Pons (tissue), 1 donor: ENCODE measurements around the gene SGSM2.
"Not testable (repeated sequence)": the region's sequence is repeated elsewhere in the genome, so short reads cannot be mapped to it uniquely, and the experiment has no call there.

Experiments
- DNase-seq: peaks from one replicate; pipeline ENCODE4 v3.0.0-alpha.2; 2016; ENCODE audit warnings: low spot score

SGSM2 gene, protein sequence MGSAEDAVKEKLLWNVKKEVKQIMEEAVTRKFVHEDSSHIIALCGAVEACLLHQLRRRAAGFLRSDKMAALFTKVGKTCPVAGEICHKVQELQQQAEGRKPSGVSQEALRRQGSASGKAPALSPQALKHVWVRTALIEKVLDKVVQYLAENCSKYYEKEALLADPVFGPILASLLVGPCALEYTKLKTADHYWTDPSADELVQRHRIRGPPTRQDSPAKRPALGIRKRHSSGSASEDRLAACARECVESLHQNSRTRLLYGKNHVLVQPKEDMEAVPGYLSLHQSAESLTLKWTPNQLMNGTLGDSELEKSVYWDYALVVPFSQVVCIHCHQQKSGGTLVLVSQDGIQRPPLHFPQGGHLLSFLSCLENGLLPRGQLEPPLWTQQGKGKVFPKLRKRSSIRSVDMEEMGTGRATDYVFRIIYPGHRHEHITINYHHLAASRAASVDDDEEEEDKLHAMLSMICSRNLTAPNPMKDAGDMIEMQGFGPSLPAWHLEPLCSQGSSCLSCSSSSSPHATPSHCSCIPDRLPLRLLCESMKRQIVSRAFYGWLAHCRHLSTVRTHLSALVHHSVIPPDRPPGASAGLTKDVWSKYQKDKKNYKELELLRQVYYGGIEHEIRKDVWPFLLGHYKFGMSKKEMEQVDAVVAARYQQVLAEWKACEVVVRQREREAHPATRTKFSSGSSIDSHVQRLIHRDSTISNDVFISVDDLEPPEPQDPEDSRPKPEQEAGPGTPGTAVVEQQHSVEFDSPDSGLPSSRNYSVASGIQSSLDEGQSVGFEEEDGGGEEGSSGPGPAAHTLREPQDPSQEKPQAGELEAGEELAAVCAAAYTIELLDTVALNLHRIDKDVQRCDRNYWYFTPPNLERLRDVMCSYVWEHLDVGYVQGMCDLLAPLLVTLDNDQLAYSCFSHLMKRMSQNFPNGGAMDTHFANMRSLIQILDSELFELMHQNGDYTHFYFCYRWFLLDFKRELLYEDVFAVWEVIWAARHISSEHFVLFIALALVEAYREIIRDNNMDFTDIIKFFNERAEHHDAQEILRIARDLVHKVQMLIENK

DNA sequence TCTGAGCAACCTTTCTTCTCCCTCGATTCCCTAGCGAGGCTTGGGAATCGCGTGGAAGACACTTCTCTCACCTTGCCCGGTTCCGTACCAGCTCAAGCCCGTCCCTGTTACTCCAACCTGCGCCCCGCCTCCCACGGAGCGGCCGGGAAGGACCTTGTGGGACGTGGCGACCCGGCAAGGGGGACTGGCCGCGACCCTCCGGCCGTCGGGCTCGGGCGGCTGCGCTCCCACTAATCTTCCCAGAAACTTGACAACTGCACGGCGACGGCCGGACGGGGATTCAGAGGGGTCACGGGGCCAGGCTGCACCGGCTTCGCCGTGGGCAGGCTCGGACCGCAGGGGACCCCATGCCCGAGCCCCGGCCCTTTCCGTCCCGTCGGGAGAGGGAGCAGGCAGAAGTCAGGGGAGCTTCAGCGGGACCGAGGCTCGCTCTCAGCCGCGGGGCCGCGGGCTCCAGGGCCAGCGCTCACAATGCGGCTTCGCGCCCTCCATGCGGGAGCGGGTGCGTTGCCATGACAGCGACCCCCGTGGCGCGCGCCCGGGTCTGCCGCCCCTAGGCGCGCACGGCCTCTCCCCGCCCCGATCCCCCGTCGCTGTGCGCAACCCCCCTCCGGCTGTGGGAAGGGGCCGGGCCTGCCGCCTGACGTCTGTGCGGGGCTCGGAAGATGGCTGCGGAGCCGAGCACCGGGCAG is at the start of gene SGSM2:
TSS of gene SGSM2 (plus strand) at position 650 of the 692 bp plus-strand sequence. CDS start 188 bp downstream, outside the sequence.
- no peak for DNase-seq

DNA sequence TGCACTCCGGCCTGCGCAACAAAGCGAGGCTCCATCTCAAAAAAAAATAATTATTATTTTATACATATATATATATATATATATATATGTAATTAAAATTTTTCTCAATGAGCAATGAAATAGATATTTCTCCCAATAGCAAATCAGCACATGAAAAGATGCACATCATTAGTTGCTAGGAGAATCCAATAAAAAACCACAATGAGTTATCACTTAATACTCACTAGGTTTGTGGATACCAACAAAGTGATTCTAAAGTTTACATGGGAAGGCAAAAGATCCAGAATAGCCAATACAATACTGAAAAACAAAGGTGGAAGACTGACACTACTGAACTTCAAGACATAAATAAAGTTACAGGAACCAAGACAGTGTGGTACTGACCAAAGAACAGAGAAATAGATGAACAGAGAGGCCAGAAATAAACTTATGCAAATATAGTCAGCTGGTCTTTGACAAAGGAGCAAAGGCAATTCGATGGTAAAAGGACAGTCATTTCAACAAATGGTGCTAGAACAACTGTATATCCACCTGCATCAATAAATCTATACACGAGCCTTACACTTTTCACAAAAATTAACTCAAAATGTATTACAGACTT is 47.3 kb upstream of the SGSM2 start:
- DNase-seq, result no peak

DNA sequence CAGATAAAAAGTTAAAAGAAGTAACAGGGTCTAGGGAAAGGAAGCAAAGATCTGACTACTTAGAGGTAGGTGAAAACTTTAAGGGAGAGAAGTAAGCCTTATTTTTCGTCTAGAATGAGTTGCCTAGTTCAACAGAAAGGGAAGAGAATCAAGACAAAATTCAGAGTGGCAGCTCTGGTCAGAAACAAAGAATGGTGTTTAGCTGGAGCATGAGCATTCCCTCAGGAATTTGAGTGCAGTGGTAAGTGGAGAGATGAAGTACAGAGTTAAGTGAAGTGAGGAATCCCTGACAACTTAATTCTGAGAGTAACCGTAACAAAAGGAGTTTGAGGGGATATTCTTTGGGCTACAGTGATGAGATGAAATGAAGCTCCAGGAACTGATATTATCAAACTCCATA is 45.2 kb upstream of the SGSM2 start:
- no peak for DNase-seq

DNA sequence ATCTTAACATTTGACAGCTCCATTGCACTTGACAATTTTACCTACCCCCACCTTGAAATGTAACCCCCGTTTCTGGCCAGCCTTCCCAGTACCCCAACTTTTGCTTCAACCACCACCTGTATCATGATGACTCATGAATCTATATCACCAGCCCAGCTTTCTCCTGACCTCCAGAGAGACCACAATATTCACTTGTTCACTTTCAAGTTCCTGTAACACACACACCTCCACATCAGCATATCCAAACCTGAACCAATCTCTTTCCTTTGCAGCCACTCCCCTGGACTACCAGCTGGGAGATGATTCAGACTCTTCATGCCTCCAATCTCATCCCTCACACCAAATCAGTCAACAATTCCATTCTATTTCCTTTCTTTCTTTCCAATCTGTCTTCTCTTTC is 41.7 kb upstream of the SGSM2 start:
- DNase-seq, result no peak

DNA sequence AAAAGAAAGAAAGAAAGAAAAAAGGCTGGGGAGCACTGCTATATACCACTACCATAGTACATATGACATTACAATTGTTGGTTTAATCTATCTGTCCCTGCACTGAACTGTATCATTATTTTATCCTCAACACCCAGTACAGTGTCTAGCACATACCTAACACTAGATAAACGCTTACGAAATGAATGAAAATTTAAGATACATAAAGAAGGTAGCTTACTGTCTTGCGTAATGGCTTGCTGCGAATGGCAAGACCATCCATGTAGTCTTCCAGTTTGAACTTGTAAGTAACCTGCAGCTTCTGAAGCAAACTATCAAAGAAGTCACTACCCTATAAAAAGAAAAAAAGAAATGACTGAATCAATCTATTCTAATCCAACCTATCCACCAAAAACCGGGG is 40.3 kb upstream of the SGSM2 start:
- no peak for DNase-seq

DNA sequence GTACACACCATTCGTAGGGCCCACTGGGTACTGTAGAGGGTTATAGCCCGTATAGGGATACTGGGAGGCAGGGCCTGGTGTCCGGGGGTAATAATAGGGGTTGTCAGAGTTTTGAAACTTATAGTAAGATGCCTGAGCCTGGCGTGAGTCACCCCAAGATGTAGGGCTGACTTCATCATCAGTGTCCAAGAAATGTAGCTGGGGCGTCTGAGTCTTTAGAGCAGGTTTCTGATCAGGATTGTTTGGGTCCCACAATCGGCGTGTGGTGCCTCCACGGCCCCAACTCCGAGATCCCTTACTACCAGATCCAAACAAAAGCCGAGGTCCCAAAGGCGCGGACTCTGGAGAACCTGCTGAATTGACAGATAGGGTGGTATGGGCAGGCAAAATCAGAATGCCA is 38.2 kb upstream of the SGSM2 start:
- DNase-seq, result no peak

DNA sequence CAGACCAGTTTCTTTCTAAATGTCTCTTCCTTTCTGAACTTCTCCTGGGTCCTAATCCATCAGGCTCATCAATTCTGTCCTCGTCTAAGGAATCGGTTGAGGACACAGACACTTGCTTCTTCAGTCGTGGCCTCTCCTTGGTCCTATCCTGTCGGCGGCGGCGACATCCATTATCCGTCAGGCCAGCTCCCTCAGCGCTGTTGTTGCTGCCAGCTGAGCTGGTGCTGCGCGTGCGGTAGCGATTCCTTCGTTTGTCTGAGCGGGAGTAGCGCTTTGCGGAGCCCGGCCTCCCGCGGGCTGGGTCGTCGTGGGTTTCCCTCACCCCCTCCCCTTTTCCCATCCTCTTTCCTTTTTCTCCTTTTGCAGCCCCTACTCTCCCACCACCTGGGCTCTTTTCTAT is 37.5 kb upstream of the SGSM2 start:
- DNase-seq, result no peak

DNA sequence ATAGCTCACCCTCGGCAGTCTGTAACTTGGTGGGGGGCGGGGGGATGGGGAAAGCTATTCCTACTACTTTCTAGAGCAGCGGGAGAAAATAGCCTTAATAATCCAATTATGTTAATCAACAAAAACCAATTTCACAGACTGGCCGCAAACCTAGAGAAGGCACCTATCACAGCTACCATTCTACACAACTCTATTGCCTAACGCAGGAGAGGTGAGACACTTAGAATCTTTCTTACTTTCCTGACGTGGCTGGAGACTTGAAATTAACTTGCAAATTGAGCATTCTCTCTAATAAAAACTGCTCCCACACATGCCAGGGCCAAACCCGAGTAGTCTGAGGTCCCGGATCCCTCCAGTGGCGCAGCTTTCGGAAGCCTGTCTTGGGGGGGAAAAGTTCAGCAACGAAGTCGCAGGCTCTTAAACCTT is 34.5 kb upstream of the SGSM2 start:
- DNase-seq, result no peak

DNA sequence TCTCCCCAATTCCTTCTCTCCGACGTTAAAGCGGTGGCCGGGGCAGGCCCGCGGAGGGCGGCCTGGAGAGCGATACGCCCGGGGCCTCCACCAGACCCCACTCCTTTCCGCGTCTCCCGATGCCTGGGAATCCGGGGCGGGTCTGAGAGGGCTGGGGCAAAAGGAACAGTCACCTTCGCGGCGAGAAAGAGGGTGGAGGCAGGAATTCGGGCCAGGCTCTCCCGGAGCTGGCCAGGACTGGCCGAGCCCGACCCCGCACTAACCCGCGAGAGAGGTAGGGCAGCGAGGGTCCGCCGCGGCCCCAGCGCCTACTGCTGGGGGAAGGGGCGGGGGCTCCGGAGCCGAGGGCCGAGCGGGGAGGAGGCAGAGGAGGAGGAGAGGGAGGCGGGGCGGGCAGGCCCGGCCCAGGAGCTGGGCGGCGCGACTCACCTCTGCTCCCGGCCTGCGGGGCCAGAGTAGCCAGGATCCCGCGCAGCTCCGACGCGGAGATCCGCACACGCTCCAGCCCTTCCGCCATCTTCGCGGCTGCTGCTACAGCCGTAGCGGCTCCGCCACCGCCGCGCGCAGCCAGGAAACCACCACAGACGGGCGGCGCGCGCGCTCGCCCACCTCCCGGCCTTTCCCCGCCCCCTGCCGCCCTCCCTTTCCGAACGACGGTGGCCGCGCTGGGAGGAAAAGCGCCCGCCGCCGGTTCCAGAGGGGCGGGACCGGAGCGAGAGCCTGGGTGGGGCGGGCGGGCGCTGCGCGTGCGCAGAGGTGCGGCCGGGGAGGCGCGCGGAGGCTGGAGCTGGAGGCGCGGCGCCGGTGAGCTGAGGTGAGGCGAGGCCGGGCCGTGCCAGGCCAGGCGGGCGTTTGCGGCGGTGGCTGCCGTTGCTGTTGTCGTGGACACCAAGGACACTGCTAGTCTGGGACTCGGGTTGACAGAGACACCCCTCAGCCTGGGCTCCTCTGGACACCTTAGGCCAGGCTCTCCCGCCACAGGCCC is 33.8 kb upstream of the SGSM2 start, which contains the start of the genes SMG6 and SRR:
TSS of gene SMG6 (minus strand) at position 582 of the 985 bp plus-strand sequence. CDS start at position 517, 65 bp downstream.
TSS of gene SRR (plus strand) at position 747 of the 985 bp plus-strand sequence. CDS start 11,611 bp downstream, outside the sequence.
- peak; percentile 80 for DNase-seq

DNA sequence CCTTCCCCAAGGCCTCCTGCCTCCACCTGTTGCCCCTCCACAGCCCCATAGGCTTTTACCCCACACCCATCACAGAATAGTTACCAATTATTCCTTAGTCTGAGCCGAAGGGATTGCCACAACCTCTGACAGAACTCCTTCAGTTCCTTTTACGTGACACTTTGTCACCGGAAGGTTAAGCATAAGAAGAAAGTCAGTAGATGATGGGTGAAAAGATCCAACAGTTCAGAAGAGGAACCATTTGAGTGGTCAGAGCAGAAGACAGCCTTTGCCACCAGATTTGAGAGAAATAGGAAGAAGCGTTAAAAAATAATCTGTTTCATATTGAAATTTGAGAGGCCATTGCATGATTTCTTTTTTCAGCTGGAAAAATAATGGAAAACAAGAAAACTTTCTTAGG is 32.4 kb upstream of the SGSM2 start:
- DNase-seq, result no peak

DNA sequence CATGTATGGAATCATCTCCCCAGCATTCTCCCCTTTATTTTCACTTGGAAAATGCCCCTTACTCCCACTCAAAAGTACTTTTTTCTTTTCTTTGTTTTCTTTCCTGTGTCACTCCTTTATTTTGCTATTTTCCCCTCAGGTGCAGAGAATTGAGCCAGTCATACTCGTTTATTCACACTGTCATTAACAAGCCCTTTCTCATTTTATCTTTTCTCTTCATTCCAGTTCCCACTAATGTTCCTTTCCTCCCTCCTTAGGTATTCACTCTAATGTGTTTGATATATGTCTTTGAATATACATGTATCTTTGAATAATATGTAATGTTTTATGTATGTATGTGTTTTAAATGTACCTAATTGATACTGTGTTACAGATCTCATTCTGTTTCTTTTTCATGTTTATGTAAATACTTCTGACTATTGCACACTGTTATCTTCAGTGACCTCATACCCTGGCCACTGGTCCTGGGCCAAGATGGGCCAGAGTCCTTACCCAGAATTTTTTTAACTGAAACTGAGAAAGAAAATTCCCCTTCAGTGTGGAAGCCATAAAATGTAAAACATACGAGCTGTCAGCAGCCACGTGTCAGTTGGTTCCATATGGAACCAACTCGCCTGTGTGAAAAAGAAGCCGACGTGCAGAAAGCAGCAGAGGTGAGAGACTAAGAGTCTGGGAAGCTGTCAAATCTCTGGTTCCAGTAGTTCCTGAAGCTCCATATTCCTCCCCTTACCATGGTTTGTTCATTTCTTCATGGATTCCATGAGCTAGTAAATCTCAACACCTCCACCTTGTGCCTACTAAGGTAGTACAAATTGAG is 27.8 kb upstream of the SGSM2 start:
- DNase-seq, result no peak

DNA sequence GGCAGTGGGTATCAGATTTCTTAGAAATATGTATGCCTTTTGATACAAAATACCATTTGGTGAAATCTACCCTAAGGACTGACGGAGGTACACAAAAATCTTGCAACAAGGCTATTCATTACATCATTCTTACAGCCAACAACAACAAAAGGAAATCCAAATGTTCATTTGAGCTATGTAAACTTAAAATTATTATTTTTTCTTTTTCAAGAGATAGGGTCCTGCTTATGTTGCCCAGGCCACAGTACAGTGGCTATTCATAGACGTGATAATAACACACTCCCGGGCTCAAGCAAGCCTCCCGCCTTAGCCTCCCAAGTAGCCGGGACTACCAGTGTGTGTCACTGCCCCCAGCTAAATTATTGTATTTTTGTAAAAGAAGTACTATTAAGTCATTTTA is 24.6 kb upstream of the SGSM2 start:
- DNase-seq, result no peak

DNA sequence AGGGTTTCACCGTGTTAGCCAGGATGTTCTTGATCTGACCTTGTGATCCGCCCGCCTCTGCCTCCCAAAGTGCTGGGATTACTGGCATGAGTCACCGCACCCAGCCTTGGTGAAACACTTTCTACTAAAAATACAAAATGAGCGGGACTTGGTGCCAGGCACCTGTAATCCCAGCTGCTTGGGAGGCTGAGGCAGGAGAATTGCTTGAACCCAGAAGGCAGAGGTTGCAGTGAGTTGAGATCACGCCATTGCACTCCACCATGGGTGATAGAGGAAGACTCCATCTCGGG is 20.4 kb upstream of the SGSM2 start:
- DNase-seq, result not testable (repeated sequence)

DNA sequence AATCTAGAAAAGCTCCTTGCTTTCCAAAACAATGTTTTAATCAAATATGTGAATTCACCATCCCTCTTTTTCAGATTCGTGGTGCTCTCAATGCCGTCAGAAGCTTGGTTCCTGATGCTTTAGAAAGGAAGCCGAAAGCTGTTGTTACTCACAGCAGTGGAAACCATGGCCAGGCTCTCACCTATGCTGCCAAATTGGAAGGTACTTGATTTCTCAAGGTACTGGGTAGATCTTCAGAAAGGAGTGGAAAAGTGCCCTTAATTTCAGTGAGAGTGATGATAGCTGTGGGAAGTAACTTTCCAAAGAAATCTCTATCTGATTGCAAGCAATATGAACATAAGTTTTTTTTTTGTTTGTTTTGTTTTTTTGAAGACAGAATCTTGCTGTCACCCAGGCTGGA is 19.5 kb upstream of the SGSM2 start:
- DNase-seq, result no peak

DNA sequence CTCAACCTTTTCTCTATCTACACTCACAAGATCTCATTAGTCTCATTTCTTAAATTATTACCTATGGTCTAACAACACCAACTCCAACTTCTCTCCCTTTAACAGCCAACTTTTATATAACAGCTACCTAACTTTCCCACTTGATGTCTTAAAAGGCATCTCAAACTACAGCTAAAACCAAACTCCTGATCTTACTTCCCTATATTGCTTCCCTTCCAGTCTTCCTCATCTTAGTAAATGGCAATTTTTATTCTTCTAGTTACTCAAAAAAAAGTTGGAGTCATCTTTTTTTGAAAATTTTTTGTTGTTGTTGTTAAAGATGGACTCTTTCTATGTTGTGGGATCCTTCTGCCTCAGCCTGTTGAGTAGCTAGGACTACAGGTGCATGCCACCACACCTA is 18.2 kb upstream of the SGSM2 start:
- DNase-seq, result no peak

DNA sequence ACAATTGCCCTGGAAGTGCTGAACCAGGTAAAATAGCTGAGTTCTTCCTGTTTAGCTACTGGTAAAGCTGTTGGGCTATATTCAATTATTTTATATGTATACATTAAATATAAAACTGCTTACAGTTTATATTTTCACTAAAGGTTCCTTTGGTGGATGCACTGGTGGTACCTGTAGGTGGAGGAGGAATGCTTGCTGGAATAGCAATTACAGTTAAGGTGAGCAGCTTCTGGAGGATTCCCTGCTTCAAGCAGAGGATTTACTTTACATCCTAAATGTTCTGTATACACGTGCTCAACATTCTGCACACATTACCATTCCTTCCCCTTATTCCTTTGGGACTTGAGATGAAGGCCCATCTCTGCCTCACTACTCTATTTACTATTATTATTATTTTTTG is 15.9 kb upstream of the SGSM2 start:
- DNase-seq, result no peak

DNA sequence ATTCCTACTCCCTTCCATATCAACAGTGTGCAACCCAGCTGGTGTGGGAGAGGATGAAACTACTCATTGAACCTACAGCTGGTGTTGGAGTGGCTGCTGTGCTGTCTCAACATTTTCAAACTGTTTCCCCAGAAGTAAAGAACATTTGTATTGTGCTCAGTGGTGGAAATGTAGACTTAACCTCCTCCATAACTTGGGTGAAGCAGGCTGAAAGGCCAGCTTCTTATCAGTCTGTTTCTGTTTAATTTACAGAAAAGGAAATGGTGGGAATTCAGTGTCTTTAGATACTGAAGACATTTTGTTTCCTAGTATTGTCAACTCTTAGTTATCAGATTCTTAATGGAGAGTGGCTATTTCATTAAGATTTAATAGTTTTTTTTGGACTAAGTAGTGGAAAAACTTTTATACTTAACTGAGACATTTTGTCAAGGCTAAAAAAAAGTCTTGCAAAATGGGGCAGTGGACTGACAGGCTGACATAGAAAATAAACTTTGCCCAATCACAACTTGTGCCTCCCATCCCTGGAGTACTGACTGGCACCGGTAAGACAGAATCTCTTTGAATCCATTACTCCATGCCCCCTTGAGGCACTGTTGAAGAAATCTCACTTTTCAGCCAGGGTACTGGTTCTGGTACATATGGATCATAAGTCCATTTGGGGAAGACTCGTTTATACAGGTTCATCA is 13.5 kb upstream of the SGSM2 start:
- no peak for DNase-seq

DNA sequence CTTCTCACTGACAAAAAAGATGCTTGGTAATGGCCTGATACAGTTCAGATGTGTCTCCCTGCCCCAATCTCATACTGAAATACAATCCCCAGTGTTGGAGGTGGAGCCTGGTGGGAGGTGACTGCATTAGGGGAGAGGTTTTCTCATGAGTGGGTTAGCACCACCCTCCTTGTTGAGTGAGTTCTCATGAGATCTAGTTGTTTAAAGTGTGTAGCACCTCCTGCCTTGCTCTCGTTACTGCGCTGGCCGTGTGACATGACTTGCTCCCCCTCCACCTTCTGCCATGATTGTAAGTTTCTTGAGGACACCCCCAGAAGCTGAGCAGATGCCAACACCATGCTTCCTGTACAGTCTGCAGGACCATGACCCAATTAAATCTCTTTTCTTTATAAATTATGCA is 6.0 kb upstream of the SGSM2 start:
- no peak for DNase-seq

DNA sequence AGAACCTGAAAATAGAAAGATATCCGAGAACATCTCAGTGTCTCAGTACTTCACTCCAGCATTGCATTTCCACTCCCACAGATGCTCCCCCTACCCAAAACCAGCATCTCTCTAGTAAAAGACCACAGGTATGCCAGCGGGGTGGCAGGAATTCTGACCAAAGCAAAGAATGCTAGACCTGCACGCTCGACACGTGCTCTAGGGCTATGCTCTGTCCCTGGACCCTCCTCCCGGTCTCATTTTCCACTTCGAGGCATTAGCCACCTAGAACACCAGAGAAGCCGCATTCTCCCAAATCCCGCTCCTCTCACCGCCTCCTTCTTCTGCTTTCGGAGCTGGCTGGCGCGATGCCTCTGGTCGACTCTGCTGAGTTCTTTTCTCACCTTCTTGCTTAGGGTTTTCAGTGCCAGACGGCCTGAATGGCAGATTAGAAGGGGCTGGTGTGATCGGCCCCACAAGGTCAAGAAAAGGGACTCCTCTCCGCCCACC is 1.5 kb upstream of the SGSM2 start:
- DNase-seq, result no peak
